Stimulated activated CD4-positive, alpha-beta T cell treated with anti-CD3 and anti-CD28 coated beads, Interleukin-4, amount 100 ng/mL, for 1 hour (primary cell): Measurements from ENCODE around the gene POU6F2.
"Not testable (repeated sequence)": the region's sequence is repeated elsewhere in the genome, so short reads cannot be mapped to it uniquely, and the experiment has no call there.

Experiments
- DNase-seq: peaks from one replicate; pipeline ENCODE4 v3.0.0-alpha.2; 2020

POU6F2 gene

GRCh38 chr7:39132306-39132705, 154.6 kb downstream of the POU6F2 start:
- DNase-seq = no peak

DNA sequence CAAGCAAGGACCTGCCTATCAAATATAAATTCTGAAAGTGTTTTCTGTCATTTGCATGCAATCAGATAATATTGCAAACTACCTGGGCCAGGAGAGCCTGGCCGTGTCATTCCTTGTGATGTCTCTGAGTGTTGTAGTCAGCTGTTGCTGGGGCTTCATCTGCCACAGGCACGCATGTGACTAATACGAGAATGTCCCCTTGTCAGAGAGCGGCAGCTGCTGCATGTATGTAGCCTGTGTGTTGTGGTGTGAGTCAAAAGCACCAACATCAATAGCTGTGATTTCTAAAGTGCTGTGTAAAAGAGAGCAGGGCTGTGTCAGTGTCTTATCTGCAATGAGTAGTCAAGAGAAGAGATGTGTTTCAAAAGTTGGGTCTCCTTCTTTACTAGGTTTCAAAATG, 155.4 kb downstream of the POU6F2 start:
- DNase-seq = no peak

GRCh38 chr7:39137480-39137879, 159.8 kb downstream of the POU6F2 start:
- no peak for DNase-seq

DNA sequence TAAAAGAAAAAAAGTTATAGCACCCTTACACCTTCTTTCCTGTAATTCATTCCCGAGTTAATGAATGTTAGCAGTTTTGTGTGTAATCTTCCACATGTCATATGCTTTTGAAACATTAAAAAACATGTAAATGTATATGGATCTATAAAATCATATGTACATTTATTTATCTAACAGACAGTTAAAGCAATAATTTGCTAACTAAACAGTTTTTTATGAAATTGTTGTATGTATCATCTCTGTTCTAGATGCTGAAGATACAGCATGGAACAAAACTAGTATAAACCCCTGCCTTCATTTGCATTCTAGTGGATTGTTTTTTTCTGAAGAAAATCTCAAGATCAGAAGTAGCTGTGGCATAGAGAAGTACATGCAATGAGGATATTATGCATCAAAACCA, 165.0 kb downstream of the POU6F2 start:
- DNase-seq = no peak

- DNase-seq = no peak
Observed at GRCh38 chr7:39144420-39144819, 166.7 kb downstream of the POU6F2 start.

- DNase-seq = no peak
Observed at GRCh38 chr7:39145283-39145682, 167.6 kb downstream of the POU6F2 start.

DNA sequence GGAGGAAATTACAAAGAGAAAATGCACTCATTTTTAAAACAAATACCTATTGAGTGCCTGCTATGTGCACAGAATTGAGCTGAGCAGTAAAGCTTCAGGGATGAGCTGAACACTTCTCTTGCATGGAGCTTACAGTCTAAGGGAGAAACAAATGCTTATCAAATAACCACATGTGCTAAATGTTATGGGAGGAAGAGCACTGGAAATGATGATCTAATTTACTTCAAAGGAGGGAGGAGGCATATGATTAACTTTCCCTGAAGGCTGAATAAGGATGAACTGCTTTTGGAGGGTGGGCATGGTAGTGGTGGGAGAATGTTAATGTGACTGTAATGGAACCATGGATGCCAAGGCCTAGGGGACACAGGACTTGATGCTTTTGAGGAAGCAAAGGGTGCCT, 168.2 kb downstream of the POU6F2 start:
- no peak for DNase-seq

DNA sequence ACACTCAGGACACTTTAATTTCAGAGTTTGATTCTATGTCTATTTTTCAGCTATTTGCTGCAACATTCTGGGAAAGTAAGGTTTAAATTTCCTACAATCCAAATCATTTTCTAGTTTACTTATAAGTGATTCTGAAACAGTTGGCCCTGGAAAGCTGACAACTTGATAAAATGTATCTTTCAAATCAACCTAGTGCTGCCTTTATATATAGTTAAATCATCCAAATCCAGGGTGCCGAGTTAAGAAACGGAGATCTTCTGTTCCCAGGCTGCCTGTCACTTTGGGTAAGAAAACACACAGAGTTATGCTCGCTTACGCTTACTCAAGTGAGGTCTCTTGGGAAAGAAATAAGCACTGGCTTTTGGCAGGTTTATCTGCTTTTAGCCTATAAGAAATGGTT, 175.0 kb downstream of the POU6F2 start:
- no peak for DNase-seq

GRCh38 chr7:39153113-39153512, 175.4 kb downstream of the POU6F2 start:
- DNase-seq = no peak

GRCh38 chr7:39153647-39154046, 175.9 kb downstream of the POU6F2 start:
- no peak for DNase-seq

DNA sequence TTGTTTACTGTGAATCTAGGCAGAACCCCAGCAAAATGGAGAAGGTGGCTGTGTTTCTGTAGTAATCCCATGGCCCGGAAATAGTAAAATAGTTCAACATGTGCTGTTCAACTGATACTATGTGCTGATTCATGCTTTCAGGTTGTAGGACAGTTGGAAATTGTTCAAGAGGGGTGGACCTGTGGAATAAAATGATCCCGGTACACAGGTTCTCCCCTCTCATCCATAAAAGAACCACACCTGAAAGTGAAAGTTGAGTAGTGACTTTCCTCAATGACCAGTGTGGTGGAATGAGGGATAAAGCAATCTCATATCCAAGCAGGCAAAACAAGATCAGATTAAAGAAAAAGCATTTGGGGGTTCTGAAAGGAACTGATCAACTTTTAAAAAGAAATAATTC, 177.1 kb downstream of the POU6F2 start:
- no peak for DNase-seq

DNA sequence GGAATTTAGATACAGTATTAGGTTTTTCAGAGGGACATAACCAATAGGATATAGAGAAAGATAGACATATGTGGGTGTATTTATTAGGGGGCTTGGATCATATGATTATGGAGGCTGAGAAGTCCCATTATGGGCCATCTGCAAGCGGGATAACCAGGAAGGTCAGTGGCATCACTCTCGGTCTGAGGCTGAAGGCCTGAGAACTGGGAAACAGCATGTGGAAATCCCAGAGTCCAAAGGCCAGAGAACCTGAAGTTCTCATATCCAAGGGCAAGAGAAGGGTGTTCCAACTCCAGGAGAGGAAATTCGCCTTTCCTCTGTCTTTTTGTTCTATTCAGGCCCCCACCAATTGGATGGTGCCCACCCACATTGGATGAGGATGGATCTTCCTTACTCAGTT, 180.7 kb downstream of the POU6F2 start:
- no peak for DNase-seq

DNA sequence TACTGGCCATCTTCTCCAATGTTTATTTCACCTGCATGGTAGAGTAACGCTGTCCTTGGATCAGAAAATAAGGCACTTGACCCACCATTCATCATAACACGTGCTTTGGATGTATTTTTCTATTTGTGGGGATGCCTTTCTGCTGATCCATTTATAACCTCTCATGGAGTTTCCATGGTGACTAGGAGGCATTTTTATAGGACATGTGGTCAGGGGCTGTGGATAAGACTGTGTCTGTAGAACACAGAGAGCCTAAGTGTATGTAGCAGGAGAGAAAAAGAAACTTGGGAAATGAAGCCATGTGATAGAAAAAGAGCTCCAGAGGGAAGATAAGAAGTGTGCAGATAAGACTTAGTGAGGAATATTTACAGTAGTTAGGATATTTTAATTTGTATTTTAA, 184.2 kb downstream of the POU6F2 start:
- no peak for DNase-seq

DNA sequence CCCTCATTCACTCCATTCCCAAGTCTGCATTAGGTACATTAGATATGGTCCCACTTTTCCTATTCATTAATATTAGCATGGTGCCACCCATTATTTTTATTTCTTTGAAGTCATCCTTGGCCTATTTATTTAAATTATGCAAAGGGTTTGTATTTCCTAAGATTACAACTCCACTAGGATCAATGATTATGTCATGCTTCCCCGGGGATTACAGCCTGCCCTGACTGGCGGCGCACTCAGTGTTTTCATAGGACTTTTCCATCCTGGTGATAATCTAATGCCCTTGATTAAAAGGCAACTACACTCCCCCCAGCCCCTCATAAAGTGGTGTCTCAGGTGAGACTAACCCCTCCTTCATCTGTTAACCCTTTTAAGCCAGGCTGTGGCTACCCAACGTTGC, 187.2 kb downstream of the POU6F2 start:
- no peak for DNase-seq

DNA sequence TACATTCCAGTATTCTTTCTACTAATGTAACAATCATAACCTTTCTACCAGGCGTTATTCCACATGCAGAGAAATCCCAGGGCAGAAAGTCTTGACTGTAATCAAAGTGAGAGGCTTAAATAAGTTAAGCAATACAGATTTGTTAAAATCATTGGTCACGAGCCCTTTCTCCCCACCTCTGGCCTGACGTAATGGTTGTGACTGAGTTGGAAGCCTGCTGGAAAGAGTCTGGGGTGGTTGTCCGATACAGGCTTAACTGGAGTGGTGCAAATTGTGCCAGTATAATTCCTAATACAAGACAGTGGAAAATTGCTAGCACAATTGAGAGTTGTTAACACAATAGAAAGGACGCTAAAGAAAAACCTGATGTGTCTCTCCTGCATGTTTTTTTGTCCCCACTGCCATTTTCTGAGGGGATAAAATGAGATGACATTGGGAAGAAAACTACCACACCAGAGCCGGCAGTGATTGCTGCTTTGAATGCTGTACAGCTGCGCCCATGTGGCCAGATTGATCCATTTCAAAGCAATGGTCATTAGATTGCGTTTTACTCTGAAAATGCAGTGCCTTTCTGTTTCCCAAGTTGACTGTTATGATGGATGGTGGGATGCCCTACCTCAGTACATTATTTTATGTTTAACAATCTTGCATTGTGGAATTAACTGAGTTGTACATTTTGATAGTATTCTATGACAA, 190.8 kb downstream of the POU6F2 start:
- DNase-seq = no peak

DNA sequence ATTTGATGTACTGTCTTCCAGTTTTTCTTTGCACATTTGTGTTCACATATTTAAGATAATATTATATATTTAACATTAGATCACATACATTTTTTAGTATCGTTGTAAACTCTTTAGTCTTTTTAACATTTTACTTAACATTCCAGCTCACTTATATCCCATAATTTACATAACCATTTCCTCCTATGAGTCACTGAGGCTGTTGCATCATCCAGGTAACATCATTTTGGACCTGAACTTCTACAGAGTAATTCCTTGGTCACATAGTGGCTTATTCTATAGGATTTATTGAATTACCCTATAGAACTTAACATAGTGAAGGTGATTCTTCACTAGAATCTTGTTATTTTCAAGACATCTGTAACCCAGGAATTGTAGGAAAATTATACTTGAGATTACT, 194.4 kb downstream of the POU6F2 start:
- no peak for DNase-seq

DNA sequence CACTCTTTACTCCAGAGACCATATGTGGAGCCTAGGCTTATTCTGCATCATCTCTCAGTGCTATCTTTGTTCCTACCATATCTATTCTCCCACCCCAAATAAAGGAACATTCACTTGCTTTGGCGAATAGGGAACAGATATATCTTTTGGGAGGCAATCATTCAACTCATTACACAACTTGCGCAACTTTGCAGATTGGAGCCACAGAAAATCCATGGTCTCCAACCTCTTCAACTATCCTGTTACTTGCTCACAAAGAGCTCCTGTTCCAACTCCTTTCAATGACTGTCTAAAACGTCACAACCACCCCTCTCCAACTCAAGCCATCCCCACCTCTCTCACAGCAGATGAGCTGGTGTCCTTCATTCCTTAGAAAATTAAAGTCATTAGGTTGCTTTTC, 203.7 kb downstream of the POU6F2 start:
- DNase-seq = no peak

DNA sequence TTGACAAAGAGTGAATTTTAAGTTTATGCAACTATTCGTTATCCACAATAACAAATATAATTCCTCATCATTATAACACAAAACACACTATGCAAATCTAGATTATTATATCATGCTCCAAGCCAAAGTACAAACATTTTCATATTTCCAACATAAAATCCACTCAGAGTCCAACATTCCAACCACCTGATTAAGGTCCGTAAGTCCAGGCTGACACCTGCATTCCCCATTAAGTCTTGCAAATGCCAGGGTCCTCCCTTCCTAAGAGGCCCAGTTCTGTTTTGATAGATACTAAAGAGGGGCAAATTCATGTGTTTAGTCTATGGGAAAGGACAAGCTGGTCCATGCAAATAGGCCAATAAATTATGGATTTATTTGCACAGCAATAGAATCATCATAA, 206.1 kb downstream of the POU6F2 start:
- no peak for DNase-seq

- no peak for DNase-seq
Observed at GRCh38 chr7:39184391-39184790, 206.7 kb downstream of the POU6F2 start.

- no peak for DNase-seq
Observed at GRCh38 chr7:39186131-39186530, 208.4 kb downstream of the POU6F2 start.

DNA sequence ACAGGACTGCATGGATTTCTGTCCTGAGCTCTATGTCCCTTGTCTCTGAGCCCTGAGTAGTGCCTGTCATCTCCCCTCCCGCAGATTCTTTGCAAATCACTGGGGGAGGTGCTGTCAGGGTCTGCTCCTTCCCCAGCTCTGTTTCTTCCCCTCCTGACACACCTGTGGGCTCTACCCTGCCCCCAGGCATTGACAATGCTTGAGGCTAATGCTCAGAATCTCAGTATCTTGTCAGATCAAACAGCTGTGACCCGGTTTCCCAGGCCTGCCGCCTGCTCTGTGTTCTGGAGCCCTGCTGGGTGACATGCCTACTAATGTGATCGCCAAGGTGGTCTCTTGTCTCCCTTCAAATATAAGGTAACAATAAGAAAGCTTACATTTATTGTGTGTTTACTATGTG, 209.0 kb downstream of the POU6F2 start:
- DNase-seq = no peak

- no peak for DNase-seq
Observed at GRCh38 chr7:39187130-39187529, 209.4 kb downstream of the POU6F2 start.

- DNase-seq = no peak
Observed at GRCh38 chr7:39192476-39192875, 214.8 kb downstream of the POU6F2 start.

DNA sequence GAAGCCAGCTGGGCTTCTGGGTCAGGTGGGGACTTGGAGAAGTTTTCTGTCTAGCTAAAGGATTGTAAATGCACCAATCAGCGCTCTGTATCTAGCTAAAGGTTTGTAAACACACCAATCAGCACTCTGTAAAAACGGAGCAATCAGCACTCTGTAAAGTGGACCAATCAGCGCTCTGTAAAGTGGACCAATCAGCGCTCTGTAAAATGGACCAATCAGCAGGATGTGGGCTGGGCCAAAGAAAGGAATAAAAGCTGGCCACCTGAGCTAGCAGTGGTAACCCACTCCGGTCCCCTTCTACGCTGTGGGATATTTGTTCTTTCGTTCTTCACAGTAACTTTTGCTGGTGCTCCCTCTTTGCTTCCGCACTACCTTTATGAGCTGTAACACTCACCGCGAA, 216.7 kb downstream of the POU6F2 start:
- DNase-seq = not testable (repeated sequence)

DNA sequence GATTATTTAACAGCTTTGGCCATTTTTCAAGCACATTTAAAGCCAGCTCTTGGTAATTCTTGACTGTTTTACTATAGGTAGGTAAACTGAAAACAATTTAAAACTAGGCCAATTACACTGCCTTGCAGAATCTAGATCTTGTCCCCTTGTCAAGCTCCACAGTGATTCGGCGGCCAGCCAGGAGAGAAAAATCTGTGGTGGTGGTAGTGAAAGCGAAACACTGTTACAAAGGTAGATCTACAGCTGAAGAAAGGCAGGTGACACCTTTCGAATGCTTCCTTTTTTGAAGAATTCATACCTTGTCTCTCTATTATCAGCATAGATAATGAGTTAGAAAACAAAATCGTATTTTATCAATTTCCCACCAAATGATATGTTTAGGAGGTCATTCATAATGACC, 218.3 kb downstream of the POU6F2 start:
- DNase-seq = no peak

DNA sequence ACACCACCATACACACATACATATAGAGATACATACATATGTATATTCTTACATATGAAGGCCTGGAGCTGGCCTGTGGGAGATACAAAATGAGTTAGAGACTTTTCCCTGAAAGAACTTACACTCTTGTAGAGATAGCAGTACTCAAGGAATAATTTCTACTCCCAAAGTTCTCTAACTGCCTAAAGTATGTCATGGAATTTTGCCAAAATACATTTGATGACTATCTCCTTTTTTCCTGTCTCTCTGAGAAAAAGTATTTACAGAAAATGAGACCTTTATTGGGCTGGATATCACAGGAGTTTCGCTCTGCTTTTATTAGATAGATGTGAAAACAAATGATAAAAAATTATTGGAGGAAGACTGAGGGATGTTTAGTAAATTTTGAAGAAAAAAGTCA, 220.1 kb downstream of the POU6F2 start:
- no peak for DNase-seq
